GM18858 (cell line): Measurements from ENCODE around the gene ANTXR2.
A peak's percentile ranks its signal among the peaks of the same experiment; 100 is the strongest.
"Not testable (repeated sequence)": the region's sequence is repeated elsewhere in the genome, so short reads cannot be mapped to it uniquely, and the experiment has no call there.

Experiments
- ATAC-seq: cut with Tn5 transposase; IDR thresholded peaks from one replicate; pipeline ENCODE4 v1.9.1; 2021; ENCODE audit not compliant: unreplicated experiment

ANTXR2 gene

DNA sequence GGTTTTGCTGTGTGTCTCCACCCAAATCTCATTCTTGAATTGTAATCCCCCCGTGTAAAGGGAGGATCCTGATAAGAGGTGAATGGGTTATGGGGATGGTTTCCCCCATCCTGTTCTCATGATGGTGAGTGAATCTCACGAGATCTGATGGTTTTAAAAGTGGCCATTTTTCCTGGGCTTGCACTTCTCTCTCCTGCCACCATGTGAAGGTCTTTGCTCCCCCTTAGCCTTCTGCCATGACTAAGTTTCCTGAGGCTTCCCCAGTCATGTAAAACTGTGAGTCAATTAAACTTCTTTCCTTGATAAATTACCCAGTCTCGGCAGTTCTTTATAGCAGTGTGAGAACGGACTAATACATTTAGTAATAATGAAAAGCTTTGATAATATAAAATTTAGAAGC is 46.9 kb downstream of the ANTXR2 start:
- ATAC-seq = no peak

DNA sequence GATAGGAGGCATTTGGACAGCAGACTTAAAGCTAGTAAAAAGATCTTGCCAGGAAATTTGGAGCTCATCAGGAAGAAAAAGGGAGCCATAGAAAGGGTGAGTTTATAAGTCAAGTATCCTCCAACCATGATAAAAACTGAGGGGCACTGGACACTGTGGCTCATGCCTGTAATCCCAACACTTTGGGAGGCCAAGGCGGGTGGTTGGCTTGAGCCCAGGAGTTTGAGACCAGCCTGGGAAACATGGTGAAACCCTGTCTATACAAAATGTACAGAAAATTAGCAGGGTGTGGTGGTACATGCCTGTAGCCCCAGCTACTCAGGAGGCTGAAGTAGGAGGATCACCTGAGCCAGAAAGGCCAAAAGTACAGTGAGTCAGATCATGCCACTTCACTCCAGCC is 48.7 kb downstream of the ANTXR2 start:
- no peak for ATAC-seq

DNA sequence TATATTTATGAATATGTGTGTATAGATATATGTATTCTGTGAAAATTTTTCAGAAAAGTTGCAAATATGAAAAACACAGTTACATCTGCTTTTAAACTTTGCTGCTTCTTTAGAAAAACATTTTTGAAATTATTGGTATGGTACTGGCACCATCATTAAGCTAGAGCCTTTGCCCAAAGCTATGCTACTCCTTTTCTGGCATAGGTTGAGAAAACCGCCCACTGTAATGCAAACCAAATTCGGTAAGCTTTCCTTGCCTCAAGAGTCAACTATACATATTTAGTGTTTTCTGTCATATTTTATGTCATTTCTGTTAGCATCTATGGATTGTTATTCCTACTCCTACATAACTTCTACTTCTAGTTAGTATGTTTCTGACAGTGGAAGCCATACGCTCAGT is 50.7 kb downstream of the ANTXR2 start:
- no peak for ATAC-seq

DNA sequence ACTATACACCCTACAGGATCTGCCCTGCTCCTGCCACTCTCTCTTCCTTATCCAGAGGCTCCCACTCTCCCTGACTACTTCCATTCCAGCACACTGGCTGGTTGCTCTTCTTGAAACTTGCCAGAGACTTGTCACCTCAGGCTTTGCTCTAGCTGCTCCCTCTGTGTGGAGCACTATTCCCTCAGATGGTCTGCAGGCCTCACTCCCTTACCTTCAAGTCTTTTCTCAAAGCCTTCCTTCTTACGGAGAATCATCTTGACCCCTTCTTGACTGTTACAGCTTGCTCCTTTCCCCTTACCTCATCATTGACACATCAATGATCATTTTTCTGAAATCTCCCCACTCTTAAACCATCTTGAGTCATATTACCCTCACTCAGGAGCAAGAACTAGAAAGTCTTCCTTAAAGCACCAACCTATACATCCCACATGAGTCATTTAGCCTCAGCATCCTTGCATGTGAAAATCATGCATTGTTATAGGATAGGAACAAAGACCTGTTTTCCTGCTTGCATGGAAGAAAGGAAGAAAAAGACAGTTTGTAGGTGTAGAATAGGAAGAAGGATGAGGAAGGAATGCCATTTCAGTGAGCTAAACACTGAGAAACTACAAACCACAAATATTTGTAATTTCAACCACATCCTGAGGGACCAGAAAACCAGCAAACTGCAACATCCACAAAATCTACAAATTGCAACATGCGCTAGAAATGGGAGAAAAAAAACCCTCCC is 55.7 kb downstream of the ANTXR2 start:
- peak; percentile 79 for ATAC-seq

DNA sequence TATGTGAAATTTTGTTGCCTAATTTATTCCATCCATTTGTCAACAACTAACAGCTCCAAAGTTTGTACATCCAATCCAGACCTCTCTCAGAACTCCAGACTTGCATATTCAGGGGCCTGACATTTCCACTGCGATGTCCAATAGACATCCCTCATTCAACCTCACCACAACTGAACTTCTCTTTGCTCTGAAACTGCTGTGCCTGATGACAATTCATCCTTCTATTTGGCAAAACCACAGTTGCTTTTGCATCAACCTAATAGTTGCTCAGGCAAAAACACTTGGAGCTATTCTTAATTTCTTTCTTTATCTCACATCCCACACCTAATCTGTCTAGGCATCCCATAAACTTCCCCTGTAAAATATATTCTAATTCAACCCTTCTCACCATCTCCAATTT is 56.5 kb downstream of the ANTXR2 start:
- ATAC-seq = no peak

DNA sequence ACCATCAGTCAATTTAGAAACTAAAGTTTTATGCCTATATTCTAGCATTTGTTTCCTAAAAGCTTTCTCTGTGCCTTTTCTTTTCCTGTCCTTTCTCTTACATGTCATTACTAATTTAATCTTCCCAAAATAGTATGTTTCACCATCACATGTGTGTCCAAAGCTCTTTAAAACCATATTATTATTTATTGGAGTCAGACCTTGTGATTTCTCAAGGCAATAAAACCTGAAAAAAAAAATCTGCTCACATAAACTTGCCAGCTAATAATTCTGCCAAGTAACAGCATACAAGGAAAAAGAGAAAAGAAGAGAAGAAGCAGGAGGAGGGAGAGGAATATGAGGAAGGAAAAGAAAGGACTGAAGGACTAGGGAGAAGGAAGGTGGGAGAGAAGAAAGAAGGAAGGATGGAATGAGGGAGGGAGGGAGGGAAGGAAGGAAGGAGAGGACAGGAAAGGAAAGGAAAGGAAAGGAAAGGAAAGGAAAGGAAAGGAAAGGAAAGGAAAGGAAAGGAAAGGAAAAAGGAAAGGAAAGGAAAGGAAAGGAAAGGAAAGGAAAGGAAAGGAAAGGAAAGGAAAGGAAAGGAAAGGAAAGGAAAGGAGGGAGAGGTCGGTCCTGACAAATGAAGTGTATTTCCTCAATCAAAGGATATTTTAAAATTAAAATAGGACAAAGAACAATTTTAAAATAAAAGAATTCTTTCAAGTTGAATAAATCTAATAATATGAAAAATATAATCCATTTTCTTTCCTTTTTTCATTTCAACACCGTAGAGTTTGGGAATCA is 57.4 kb downstream of the ANTXR2 start:
- no peak for ATAC-seq

DNA sequence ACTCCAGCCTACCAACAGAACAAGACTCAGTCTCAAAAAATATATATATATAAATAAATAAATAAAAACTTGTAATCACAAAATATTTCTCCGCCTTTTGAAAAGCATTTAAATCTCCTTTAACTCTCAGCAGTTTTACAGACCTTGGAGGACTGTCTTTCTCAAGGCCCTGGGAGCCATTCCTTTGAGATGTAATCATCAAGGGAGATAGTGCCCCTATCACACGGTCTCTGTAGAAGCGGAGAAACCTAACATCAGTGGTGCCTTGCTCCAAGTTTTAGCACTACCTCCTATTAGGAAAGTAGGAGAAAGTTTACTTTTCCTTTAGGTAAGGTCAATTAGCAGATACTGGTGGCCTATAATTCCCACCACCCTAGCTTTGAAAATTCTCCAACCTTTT is 58.5 kb downstream of the ANTXR2 start:
- no peak for ATAC-seq

DNA sequence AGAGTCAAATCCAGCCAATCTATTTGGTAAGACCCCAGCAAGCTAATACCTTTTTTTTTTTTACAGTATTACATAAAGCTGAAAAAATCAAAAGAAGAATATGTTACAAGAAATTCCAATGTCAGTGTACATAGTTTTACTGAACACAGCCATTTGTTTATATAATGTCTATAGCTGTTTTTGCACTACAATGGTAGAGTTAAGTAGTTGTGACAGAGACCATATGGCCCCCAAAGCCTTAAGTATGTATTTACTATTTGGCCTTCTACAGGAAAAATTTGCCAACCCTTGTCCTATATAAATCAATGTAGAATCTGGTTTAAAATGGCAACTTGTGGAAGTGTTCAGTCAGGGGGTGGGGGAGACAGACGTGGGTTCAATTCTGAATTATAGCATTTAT is 60.7 kb downstream of the ANTXR2 start:
- ATAC-seq = no peak

DNA sequence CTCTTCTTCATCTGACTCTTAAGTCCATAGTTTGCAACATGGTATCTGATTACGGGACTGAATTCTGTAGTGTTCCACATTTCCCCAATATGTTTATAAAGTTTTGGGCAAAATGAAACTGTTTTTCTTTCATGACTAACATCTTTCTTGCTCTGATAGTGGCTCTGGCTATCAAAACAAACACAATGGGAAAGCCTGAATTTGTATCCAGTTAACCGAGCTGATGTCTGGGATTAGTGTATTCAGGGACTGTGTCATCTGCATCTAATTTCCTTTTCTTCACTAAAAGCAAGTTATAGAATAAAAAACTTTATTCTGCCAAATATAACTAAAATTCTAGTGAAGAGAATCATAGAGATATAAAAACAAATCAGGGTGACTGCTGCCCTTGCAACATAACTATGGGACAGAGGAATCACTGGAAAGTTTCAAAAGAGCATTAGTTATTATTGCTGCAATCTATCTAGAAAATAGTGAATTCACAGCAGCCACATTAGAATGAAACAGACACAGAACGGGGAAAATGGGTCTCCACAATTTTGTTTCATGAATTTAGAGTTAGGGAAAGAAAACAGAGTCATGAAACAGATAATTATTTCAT is 61.3 kb downstream of the ANTXR2 start:
- ATAC-seq = no peak

DNA sequence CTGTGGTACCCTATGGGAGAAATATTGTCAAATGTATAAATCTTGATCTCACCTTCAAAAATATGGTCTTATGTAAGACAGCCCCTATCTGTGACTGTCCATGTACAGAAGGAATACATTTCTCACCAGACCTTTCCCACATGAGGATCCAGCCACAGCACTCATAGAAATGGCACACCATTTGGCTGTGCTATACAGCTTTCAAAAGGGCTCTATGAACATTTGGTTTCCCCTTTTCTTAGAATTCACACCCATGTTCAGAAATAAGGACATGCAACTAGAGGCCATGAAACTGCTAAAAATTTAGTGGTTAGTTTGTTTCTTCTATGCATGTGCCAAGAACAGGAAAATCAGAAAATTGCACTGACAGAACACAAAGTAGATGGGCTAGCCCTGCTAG is 62.7 kb downstream of the ANTXR2 start:
- no peak for ATAC-seq

DNA sequence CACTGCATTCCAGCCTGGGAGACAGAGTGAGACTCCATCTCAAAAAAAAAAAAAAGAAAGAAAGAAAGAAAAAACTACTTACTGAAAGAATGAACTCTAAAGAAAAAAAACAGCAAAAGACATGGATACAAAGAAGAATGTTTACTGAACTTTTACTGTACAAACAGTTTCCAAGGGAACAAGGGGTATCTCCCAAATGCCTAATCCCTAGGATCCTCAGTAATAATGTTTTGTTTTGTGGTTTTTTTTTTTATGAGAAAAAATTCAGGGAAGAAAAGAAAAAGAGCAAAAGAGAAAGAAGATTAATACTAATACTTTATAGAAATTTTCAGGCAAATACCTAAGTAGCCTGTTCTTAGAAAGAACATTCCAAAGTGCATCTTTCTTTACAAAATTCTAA is 63.2 kb downstream of the ANTXR2 start:
- no peak for ATAC-seq

DNA sequence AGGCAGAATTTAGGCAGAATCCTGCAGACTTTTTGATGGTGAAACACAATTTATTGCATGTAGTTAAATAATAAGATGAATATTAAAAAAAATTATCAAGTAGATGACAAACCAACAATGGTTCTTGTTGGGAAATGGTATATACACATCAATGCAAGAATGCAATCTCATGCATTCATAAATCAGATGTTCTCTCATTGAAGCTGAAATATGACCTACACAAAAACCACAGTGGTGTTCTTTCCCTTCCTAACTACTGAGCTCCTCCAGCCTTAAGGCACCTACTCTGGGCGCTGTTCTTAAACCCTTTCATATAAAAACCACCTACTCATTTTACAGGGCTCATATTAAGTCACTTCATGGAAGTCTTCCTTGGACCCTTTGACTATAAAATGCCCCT is 64.1 kb downstream of the ANTXR2 start:
- no peak for ATAC-seq

DNA sequence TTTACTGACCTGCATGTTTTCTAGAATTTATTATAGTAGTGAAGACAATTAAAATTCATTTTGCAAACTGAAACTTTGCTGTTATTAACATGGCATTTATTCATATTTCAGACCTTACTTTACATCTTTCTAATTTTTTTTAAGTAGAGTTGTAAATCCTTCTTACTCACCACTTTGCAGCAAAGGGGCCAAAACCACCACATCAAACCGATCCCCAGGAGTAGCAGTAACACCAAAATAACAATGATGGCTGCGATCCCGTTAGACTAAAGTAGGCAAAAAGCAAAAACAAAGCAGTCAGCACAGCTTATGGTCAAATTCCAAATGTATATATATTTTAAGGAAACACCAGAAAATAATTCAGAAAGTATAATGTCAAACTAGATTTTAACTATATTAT is 64.7 kb downstream of the ANTXR2 start:
- no peak for ATAC-seq

DNA sequence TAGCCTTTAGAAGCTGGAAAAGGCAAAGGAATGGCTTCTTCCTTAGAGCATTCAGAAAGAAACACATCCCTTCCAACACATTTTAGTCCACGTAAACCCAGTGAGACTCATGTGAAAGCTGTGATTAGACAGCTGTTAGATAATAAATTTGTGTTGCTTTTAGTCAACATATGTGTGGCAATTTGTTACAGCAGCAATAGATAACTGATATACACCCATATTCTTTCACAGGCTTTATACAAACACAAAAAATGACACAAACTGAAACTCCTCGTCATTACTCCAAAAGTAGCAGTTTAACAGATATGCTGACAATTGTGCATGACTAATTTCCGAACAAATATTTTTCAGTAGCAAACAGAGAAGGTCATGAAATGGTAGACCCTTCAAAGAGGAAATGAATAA is 65.3 kb downstream of the ANTXR2 start:
- ATAC-seq = peak; percentile 85

DNA sequence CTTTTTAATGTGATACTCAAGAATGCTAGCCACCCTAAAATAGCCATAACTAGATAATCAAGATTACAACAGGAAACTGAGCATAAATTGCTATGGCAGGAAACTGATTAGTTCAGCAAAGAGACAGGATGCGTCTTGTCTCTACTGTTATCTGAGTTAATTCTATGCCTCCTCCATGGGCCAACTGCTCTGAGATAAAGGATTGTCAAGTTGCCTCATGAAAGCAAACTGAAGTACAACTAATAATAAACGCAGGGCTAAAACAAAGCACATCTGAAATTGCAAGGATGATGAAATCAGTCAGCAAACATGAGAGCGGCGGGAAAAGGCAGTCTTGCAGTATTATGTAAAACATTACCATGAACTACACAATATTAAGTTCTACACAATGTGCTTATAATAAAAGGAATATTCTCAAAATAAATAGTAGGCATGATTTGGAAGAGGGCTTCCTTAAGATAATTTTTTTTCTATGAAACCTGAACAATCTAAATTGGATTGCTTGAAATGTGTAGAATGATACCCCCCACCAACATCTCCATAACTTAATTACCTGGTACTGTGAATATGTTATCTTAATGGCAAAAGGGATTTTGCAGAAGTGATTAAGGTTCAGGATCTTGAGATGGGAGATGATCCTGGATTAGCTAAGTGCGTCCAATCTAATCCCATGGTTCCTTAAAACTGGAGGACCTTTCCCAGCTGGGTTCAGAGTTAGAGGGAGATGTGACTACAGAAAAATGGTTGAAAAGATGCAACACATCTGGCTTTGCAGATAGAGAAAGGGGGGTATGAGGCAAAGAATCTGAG is 65.9 kb downstream of the ANTXR2 start:
- ATAC-seq = no peak

DNA sequence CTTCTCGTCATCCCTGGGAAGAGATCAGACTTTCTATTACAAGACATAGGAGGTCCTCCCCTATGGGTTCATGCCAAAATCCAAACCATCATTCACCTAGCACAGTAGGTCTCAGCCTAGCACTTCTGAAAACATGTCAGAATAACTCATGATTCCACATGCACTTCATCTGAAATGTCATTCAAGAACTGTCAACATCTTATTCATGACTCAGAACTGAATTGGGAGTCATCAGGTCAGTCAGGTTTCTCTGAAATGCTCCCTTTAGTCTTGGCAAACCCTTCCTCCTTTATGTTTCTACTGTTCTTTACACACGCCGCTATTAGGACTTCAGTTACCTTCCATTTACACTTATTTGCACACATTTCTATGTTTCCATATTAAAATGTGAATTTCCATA is 67.2 kb downstream of the ANTXR2 start:
- peak; percentile 57 for ATAC-seq

DNA sequence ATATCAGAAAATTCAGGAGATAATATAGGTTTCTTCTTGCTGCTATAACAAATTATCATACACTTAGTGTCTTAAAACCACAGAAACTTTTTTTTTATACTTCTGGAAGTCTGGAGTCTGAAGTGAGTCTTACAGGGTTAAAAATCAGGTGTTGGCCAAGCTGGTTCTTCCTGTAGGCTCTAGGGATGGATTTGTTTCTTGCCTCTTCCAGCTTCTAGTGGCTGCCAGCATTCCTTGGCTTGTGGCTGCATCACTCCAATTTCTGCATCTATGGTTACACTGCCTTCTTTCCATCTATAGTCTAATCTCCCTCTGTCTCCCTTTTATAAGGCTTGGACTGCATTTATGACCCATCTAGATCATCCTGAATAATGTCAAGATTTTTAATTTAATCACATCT is 68.7 kb downstream of the ANTXR2 start:
- no peak for ATAC-seq

DNA sequence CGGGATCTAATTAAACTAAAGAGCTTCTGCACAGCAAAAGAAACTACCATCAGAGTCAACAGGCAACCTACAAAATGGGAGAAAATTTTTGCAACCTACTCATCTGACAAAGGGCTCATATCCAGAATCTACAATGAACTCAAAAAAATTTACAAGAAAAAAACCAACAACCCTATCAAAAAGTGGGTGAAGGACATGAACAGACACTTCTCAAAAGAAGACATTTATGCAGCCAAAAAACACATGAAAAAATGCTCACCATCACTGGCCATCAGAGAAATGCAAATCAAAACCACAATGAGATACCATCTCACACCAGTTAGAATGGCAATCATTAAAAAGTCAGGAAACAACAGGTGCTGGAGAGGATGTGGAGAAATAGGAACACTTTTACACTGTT is 70.5 kb downstream of the ANTXR2 start:
- ATAC-seq = not testable (repeated sequence)

DNA sequence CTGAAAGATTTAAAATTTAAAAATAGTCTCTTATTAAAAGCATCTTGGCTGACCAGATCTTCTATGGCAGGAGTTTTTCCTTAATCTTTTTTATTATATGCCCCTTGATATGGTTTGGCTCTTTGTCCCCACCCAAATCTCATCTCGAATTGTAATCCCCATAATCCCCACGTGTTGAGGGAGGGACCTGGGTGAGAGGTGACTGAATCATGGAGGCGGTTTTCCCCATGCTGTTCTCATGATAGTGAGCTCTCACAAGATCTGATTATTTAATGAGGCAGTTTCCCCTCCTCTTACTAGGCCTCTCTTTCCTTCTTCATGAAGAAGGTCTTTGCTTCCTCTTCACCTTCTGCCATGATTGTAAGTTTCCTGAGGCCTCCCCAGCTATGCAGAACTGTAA is 74.0 kb downstream of the ANTXR2 start:
- ATAC-seq = not testable (repeated sequence)

DNA sequence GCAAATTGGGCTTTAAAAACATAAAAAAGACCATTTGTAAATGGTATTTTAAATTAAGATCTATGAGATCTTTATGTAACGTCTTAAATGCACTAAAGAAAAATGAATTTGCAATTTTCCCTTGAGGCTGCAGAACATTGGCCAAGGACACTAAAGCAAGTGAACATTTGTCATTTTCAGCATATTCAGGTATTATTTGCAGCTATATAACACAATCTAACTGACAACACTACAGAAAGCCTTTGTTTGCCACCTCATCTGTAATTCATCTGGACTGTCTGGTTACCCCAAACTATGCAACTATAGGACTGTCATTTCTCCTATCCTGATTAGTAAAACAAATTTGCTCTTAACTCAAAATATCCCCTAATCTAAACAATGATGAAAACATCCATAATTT is 74.8 kb downstream of the ANTXR2 start:
- no peak for ATAC-seq

DNA sequence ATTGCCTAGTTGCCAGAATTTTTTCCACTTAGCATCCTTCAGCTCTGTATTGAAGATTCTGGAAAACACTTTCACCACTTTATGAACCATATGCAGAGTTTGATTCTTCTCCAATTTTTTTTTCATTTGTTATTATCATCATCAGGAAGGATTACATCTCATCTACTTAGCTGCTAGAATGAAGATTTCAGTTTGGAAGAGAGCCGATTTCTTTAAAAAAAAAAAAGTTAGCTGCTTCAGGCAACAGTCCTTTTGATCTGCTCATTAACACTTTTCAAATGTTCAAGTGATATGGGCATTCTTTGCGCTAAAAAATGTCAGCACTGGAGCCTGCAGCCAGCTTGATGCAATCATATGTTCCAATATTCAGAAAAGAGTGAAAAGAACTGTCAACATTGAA is 76.2 kb downstream of the ANTXR2 start:
- no peak for ATAC-seq
